KMS-11 (cell line): ENCODE results near the gene ITGA4.

ENCODE experiments used
- H2AFZ ChIP-seq: fragments of 200-600 bp; sonication (generic); 2 replicates; pipeline ENCODE4 v1.6.1; 2016; ENCODE audit warnings: antibody characterized with exemption, mixed run types, low read depth
- H3K27ac ChIP-seq: fragments of 200-600 bp; sonication (generic); 2 replicates; pipeline ENCODE4 v1.6.1; 2016; ENCODE audit warnings: mild to moderate bottlenecking, mixed run types
- H3K27me3 ChIP-seq: fragments of 200-600 bp; sonication (generic); 2 replicates; pipeline ENCODE4 v1.6.1; 2017; ENCODE audit warnings: mild to moderate bottlenecking, low read depth, mixed run types, moderate library complexity; ENCODE audit not compliant: insufficient read depth
- H3K36me3 ChIP-seq: fragments of 200-600 bp; sonication (generic); 2 replicates; pipeline ENCODE4 v1.6.1; 2017; ENCODE audit warnings: mild to moderate bottlenecking, mixed run types; ENCODE audit not compliant: insufficient read depth
- H3K4me1 ChIP-seq: fragments of 200-600 bp; sonication (generic); 2 replicates; pipeline ENCODE4 v1.6.1; 2016; ENCODE audit warnings: mild to moderate bottlenecking, low read depth, mixed run types; ENCODE audit not compliant: poor library complexity, severe bottlenecking
- H3K4me2 ChIP-seq: fragments of 200-600 bp; sonication (generic); 2 replicates; pipeline ENCODE4 v1.7.0; 2016; ENCODE audit warnings: mild to moderate bottlenecking, mixed run types
- H3K4me3 ChIP-seq: fragments of 200-600 bp; sonication (generic); IDR thresholded peaks from 2 replicates; pipeline ENCODE4 v1.6.1; 2017; ENCODE audit warnings: low read depth, low read length, mixed read lengths; ENCODE audit not compliant: insufficient read depth
- H3K79me2 ChIP-seq: fragments of 200-600 bp; sonication (generic); 2 replicates; pipeline ENCODE4 v1.6.1; 2016; ENCODE audit warnings: low read depth, mixed run types; ENCODE audit not compliant: insufficient read depth
- H3K9ac ChIP-seq: fragments of 200-600 bp; sonication (generic); 2 replicates; pipeline ENCODE4 v1.6.1; 2016; ENCODE audit warnings: mild to moderate bottlenecking, mixed run types
- H4K20me1 ChIP-seq: fragments of 200-600 bp; sonication (generic); 2 replicates; pipeline ENCODE4 v1.6.1; 2016; ENCODE audit warnings: mild to moderate bottlenecking, mixed run types; ENCODE audit not compliant: insufficient read depth
- TF ChIP-seq, protein P1 (sequence below): fragments of 200-600 bp; sonication (generic); conservative IDR thresholded peaks from 2 replicates; pipeline ENCODE4 v1.6.1; 2017; ENCODE audit warnings: low read depth, mild to moderate bottlenecking, antibody characterized with exemption, low read length, moderate library complexity, mixed read lengths

ITGA4 gene

DNA sequence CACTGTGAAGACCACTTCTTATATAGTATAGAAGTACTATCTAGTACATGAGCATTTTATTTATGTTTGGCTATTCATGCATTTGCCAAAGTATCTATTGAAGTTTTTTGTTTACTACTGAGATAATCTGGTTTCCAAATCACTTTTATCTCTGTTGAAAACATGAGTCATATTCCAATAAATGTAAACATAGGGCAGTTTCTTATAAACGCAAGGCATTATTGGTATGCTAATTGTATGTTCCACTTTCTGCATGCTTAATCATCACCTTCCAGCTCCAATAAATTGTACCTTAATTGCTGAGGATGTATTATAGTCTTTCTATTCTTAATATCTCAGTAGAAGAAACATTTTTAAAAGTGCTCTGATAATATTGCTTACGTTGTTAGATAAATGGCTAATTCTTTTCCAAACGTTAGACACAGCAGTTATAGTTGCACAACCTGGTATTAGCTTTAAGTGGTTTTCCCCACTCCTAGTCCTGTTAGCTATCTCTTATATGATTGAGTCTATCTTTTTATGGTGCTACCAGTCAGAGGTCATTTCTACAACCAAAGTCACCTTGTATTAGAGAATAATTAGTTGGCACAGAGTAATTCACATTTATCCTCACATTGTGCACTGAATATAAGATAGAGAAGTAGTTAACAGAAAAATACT lies 17.2 kb downstream of the ITGA4 start:
- no peaks in the 10 kb centered on the region for H3K27me3 ChIP-seq
- H3K36me3 ChIP-seq, result no peaks in the 10 kb centered on the region
- TF ChIP-seq, protein P1, sequence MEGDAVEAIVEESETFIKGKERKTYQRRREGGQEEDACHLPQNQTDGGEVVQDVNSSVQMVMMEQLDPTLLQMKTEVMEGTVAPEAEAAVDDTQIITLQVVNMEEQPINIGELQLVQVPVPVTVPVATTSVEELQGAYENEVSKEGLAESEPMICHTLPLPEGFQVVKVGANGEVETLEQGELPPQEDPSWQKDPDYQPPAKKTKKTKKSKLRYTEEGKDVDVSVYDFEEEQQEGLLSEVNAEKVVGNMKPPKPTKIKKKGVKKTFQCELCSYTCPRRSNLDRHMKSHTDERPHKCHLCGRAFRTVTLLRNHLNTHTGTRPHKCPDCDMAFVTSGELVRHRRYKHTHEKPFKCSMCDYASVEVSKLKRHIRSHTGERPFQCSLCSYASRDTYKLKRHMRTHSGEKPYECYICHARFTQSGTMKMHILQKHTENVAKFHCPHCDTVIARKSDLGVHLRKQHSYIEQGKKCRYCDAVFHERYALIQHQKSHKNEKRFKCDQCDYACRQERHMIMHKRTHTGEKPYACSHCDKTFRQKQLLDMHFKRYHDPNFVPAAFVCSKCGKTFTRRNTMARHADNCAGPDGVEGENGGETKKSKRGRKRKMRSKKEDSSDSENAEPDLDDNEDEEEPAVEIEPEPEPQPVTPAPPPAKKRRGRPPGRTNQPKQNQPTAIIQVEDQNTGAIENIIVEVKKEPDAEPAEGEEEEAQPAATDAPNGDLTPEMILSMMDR, result no peak
- no peak overlapping the region for H3K4me3 ChIP-seq
- H3K4me2 ChIP-seq, result no peak overlapping the region
- H3K79me2 ChIP-seq, result no peaks in the 10 kb centered on the region
- no peaks in the 10 kb centered on the region for H3K4me1 ChIP-seq
- no peak overlapping the region for H3K27ac ChIP-seq
- no peaks in the 10 kb centered on the region for H4K20me1 ChIP-seq
- no peak overlapping the region for H3K9ac ChIP-seq
- H2AFZ ChIP-seq, result no peak overlapping the region

DNA sequence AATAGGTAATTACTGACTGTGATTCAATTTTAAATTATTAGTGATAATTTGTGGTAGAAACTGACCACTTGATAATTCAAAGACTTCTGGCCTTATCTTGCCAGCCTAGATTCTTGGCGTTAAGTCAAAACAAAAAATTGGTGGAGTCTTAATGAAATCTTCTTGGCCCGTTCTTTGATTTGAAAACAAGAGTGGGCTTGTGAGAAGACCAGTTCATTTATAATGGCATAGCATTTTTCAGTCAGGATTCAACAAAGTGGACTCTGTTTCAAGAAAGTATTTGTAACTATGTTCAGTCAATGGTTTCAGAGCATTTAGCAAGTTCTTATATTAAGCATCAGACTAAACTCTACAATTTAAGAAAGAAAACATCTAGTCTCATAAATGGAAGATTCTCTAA lies 26.0 kb downstream of the ITGA4 start:
- H3K4me2 ChIP-seq, result no peak overlapping the region
- H3K79me2 ChIP-seq, result no peaks in the 10 kb centered on the region
- H2AFZ ChIP-seq, result no peak overlapping the region
- no peaks in the 10 kb centered on the region for H3K4me1 ChIP-seq
- TF ChIP-seq, protein P1, result no peak
- no peak overlapping the region for H3K9ac ChIP-seq
- H3K36me3 ChIP-seq, result peaks cover 8% of the 10 kb centered on the region; the same call in 1 of the 2 replicates
- no peak overlapping the region for H3K4me3 ChIP-seq
- no peaks in the 10 kb centered on the region for H4K20me1 ChIP-seq
- no peaks in the 10 kb centered on the region for H3K27me3 ChIP-seq
- no peak overlapping the region for H3K27ac ChIP-seq

DNA sequence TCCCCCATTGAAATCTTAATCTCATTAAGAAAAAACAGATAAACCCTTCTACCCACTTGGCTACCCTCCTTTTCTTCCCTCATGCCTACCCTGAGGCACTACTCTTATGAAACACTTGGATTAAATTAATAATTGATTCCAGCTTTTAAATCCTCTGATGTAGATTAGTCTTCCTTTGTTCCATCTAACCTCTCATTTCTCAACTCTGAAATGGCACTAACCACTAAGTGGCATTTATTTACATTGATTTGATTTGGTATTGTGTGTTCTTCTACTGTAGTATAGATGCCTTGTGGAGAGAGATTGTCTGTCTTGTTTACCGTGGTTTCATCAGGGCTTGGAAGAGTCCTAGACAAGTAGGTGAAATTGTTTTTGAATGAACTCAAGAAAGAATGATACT lies 26.7 kb downstream of the ITGA4 start:
- Histone ChIP-seq H3K4me2 (no peak overlapping the region), H3K36me3 (peaks cover 8% of the 10 kb centered on the region; the same call in 1 of the 2 replicates), H3K4me1 (no peaks in the 10 kb centered on the region), H3K27ac (no peak overlapping the region), H3K4me3 (no peak overlapping the region), H3K79me2 (no peaks in the 10 kb centered on the region), H2AFZ (no peak overlapping the region), H3K9ac (no peak overlapping the region), H3K27me3 (no peaks in the 10 kb centered on the region), H4K20me1 (no peaks in the 10 kb centered on the region)
- TF ChIP-seq, protein P1, result no peak

DNA sequence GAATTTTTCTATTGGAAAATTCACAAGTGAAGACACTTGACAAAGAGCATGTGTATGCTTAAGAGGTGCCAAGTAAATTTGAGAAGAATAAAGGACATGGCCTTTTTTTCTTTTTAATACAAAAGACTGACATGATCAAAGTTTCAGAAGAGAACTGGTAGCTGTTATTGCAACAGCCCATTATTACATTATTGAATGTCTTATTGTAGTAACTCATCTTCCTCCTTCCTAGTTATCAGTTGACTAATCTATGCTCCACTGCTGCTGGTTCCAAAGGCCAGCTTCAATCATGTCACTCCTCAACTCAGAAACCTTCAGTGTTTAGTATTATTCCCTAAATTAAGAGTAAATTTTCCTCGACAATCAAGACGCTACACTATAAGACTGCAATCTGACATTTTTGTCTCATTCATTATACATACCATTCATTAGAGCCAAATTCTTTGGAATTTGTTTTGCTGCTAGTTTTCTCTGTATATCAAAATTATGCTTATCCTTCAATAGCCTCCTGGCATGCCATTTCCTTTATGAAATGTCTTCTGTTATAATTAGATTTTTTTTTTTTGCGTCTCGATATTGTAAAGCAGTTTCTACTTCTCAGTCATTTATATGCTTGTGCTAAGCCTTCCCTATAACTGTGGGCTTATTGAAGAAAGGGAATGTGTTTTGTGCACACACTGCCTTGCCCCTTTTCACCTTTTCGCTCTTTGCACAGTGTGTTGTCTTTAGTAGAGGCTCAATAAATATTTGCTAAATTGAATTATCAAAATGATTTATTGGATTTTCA lies 27.9 kb downstream of the ITGA4 start:
- H2AFZ ChIP-seq, result no peak overlapping the region
- H3K4me3 ChIP-seq, result no peak overlapping the region
- H3K36me3 ChIP-seq, result peaks cover 8% of the 10 kb centered on the region; the same call in 1 of the 2 replicates
- no peaks in the 10 kb centered on the region for H4K20me1 ChIP-seq
- no peak overlapping the region for H3K9ac ChIP-seq
- H3K27ac ChIP-seq, result no peak overlapping the region
- TF ChIP-seq, protein P1, result no peak
- no peak overlapping the region for H3K4me2 ChIP-seq
- no peaks in the 10 kb centered on the region for H3K4me1 ChIP-seq
- no peaks in the 10 kb centered on the region for H3K27me3 ChIP-seq
- no peaks in the 10 kb centered on the region for H3K79me2 ChIP-seq
